Measurements from ENCODE around the gene CUL3. TPM values are rescaled to one million over a fixed set of nuclear protein-coding genes. Genes with fewer than 3 reads are reported as not detected.

Gene CUL3
- total and polyA plus RNA-seq, 2 experiments from 2014 or later = 86.0 to 125 TPM

DNA sequence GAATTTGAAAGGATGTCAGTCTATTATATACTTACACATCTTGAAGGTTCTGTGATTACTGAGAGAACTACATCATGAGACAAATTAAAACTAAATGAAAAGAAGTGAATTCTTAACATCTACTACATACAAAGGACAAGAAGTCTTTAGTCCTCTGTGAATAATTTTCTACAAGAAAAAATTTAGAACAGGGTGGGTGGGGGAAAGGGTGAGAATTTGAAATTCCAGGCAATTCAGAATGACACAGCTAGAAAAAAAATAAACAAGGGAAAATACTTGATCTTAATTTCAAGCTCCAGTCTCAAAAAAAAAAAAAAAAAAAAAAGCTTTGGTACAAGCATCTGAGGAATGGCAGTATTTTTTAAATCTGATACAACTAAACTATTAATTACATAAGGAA lies 15.5 kb downstream of the CUL3 start:
- Histone ChIP-seq H3K4me3 (no peak overlapping the region), H3K4me1 (ENCODE audit: insufficient read depth) (peaks cover 39% of the 10 kb centered on the region), H3K36me3 (ENCODE audit: insufficient read depth) (no peaks in the 10 kb centered on the region), H3K4me2 (no peak overlapping the region), H3K27me3 (ENCODE audit: insufficient read depth) (no peaks in the 10 kb centered on the region), H3K9me2 (ENCODE audit: insufficient read depth) (no peaks in the 10 kb centered on the region), H3K27ac (ENCODE audit: low read depth) (no peak overlapping the region), H2AFZ (no peak overlapping the region), H3K79me2 (replicated peaks; ENCODE audit: insufficient read depth) (peaks cover 100% of the 10 kb centered on the region), H4K20me1 (replicated peaks; ENCODE audit: insufficient read depth) (peaks cover 56% of the 10 kb centered on the region), H3F3A (replicated peaks; ENCODE audit: low read depth) (no peaks in the 10 kb centered on the region)
- ATAC-seq = no peak
- TF ChIP-seq CTCF (conservative IDR thresholded peaks at IDR 0.05; ENCODE audit: low read depth in 2 of 2) = no peak
- no peak for TF ChIP-seq NANOG (IDR thresholded peaks at IDR 0.05; ENCODE audit: borderline replicate concordance)
- TF ChIP-seq ETS1 (IDR thresholded peaks at IDR 0.05) = no peak
- TF ChIP-seq EZH2 (IDR thresholded peaks at IDR 0.05; ENCODE audit: low read depth, unreplicated experiment) = no peak
- TF ChIP-seq JUNB (IDR thresholded peaks at IDR 0.05; ENCODE audit: unreplicated experiment) = no peak
- TF ChIP-seq, protein P1, sequence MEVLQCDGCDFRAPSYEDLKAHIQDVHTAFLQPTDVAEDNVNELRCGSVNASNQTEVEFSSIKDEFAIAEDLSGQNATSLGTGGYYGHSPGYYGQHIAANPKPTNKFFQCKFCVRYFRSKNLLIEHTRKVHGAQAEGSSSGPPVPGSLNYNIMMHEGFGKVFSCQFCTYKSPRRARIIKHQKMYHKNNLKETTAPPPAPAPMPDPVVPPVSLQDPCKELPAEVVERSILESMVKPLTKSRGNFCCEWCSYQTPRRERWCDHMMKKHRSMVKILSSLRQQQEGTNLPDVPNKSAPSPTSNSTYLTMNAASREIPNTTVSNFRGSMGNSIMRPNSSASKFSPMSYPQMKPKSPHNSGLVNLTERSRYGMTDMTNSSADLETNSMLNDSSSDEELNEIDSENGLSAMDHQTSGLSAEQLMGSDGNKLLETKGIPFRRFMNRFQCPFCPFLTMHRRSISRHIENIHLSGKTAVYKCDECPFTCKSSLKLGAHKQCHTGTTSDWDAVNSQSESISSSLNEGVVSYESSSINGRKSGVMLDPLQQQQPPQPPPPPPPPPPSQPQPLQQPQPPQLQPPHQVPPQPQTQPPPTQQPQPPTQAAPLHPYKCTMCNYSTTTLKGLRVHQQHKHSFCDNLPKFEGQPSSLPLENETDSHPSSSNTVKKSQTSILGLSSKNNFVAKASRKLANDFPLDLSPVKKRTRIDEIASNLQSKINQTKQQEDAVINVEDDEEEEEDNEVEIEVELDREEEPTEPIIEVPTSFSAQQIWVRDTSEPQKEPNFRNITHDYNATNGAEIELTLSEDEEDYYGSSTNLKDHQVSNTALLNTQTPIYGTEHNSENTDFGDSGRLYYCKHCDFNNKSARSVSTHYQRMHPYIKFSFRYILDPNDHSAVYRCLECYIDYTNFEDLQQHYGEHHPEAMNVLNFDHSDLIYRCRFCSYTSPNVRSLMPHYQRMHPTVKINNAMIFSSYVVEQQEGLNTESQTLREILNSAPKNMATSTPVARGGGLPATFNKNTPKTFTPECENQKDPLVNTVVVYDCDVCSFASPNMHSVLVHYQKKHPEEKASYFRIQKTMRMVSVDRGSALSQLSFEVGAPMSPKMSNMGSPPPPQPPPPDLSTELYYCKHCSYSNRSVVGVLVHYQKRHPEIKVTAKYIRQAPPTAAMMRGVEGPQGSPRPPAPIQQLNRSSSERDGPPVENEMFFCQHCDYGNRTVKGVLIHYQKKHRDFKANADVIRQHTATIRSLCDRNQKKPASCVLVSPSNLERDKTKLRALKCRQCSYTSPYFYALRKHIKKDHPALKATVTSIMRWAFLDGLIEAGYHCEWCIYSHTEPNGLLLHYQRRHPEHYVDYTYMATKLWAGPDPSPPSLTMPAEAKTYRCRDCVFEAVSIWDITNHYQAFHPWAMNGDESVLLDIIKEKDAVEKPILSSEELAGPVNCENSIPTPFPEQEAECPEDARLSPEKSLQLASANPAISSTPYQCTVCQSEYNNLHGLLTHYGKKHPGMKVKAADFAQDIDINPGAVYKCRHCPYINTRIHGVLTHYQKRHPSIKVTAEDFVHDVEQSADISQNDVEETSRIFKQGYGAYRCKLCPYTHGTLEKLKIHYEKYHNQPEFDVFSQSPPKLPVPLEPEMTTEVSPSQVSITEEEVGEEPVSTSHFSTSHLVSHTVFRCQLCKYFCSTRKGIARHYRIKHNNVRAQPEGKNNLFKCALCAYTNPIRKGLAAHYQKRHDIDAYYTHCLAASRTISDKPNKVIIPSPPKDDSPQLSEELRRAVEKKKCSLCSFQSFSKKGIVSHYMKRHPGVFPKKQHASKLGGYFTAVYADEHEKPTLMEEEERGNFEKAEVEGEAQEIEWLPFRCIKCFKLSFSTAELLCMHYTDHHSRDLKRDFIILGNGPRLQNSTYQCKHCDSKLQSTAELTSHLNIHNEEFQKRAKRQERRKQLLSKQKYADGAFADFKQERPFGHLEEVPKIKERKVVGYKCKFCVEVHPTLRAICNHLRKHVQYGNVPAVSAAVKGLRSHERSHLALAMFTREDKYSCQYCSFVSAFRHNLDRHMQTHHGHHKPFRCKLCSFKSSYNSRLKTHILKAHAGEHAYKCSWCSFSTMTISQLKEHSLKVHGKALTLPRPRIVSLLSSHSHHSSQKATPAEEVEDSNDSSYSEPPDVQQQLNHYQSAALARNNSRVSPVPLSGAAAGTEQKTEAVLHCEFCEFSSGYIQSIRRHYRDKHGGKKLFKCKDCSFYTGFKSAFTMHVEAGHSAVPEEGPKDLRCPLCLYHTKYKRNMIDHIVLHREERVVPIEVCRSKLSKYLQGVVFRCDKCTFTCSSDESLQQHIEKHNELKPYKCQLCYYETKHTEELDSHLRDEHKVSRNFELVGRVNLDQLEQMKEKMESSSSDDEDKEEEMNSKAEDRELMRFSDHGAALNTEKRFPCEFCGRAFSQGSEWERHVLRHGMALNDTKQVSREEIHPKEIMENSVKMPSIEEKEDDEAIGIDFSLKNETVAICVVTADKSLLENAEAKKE (CRISPR knock-in tag; IDR thresholded peaks at IDR 0.05) = no peak
- TF ChIP-seq ZNF331 (CRISPR knock-in tag; IDR thresholded peaks at IDR 0.05; ENCODE audit: low read depth) = no peak
- no peak for TF ChIP-seq STAT1 (IDR thresholded peaks at IDR 0.05; ENCODE audit: unreplicated experiment)
- TF ChIP-seq EZH2phosphoT487 (IDR thresholded peaks at IDR 0.05; ENCODE audit: unreplicated experiment) = no peak
- no peak for TF ChIP-seq POLR2AphosphoS5 (IDR thresholded peaks at IDR 0.05; ENCODE audit: low read depth)
- TF ChIP-seq ZNF114 (CRISPR knock-in tag; IDR thresholded peaks at IDR 0.05) = no peak
- TF ChIP-seq, protein P2, sequence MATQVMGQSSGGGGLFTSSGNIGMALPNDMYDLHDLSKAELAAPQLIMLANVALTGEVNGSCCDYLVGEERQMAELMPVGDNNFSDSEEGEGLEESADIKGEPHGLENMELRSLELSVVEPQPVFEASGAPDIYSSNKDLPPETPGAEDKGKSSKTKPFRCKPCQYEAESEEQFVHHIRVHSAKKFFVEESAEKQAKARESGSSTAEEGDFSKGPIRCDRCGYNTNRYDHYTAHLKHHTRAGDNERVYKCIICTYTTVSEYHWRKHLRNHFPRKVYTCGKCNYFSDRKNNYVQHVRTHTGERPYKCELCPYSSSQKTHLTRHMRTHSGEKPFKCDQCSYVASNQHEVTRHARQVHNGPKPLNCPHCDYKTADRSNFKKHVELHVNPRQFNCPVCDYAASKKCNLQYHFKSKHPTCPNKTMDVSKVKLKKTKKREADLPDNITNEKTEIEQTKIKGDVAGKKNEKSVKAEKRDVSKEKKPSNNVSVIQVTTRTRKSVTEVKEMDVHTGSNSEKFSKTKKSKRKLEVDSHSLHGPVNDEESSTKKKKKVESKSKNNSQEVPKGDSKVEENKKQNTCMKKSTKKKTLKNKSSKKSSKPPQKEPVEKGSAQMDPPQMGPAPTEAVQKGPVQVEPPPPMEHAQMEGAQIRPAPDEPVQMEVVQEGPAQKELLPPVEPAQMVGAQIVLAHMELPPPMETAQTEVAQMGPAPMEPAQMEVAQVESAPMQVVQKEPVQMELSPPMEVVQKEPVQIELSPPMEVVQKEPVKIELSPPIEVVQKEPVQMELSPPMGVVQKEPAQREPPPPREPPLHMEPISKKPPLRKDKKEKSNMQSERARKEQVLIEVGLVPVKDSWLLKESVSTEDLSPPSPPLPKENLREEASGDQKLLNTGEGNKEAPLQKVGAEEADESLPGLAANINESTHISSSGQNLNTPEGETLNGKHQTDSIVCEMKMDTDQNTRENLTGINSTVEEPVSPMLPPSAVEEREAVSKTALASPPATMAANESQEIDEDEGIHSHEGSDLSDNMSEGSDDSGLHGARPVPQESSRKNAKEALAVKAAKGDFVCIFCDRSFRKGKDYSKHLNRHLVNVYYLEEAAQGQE (IDR thresholded peaks at IDR 0.05; ENCODE audit: unreplicated experiment) = no peak
- TF ChIP-seq CREB1 (CRISPR knock-in tag; IDR thresholded peaks at IDR 0.05; ENCODE audit: low read depth) = no peak
- no peak for DNase-seq (ENCODE audit: low spot score)
- Mint-ChIP-seq H3K27me3 (ENCODE audit: insufficient read depth, low read depth, poor library complexity) (no peaks in the 10 kb centered on the region), H3K4me3 (no peak overlapping the region), H3K36me3 (ENCODE audit: low read depth) (peaks cover 14% of the 10 kb centered on the region; the same call in 2 of the 3 replicates), H3K27ac (peak overlapping the region; percentile 11; the same call in 1 of the 2 replicates), H3K4me1 (peaks cover 45% of the 10 kb centered on the region), H3K9me3 (no peaks in the 10 kb centered on the region)

All from GM23338 (cell line).